ENCODE measurements around the gene MCAM.

Gene MCAM

GRCh38 chr11:119355091-119355843 lies 38.3 kb upstream of the MCAM start:
- no peak for TF ChIP-seq CTCF (IDR thresholded peaks at IDR 0.05)
- H3K4me1 ChIP-seq (ENCODE audit: control insufficient read depth in 1 of 2, insufficient read depth in 1 of 2, low read depth in 1 of 2, low read length in 1 of 2): peaks cover 8 to 10% of the 10 kb centered on the region in 2 experiments
- no peaks in the 10 kb centered on the region for H3K9me3 ChIP-seq
- peaks cover 86% of the 10 kb centered on the region for H3K27me3 ChIP-seq
- H3K27ac ChIP-seq: no peak overlapping the region
- H3K4me3 ChIP-seq (ENCODE audit: low read depth in 1 of 2, low read length in 1 of 2): no peak overlapping the region
- H3K36me3 ChIP-seq: no peaks in the 10 kb centered on the region

- Histone ChIP-seq H3K4me1 (ENCODE audit: control insufficient read depth in 1 of 2, insufficient read depth in 1 of 2, low read depth in 1 of 2, low read length in 1 of 2) (peaks cover 8 to 10% of the 10 kb centered on the region in 2 experiments), H3K4me3 (ENCODE audit: low read depth in 1 of 2, low read length in 1 of 2) (no peak overlapping the region), H3K27ac (no peak overlapping the region), H3K27me3 (peaks cover 75% of the 10 kb centered on the region), H3K9me3 (no peaks in the 10 kb centered on the region), H3K36me3 (no peaks in the 10 kb centered on the region)
- no peak for TF ChIP-seq CTCF (IDR thresholded peaks at IDR 0.05)
Observed at GRCh38 chr11:119352857-119353260, 35.9 kb upstream of the MCAM start.

- Histone ChIP-seq H3K4me3 (ENCODE audit: low read depth in 1 of 2, low read length in 1 of 2) (no peak overlapping the region), H3K4me1 (ENCODE audit: control insufficient read depth in 1 of 2, insufficient read depth in 1 of 2, low read depth in 1 of 2, low read length in 1 of 2) (peaks cover 2 to 3% of the 10 kb centered on the region in 2 experiments), H3K36me3 (no peaks in the 10 kb centered on the region), H3K9me3 (no peaks in the 10 kb centered on the region), H3K27ac (no peak overlapping the region), H3K27me3 (peaks cover 75% of the 10 kb centered on the region)
- no peak for TF ChIP-seq CTCF (IDR thresholded peaks at IDR 0.05)
Observed at GRCh38 chr11:119351232-119351631, 34.3 kb upstream of the MCAM start.

GRCh38 chr11:119350302-119350701 lies 33.4 kb upstream of the MCAM start:
- TF ChIP-seq CTCF (IDR thresholded peaks at IDR 0.05): no peak
- Histone ChIP-seq H3K9me3 (no peaks in the 10 kb centered on the region), H3K27ac (no peak overlapping the region)

GRCh38 chr11:119347940-119348605 lies 31.1 kb upstream of the MCAM start:
- Histone ChIP-seq H3K27ac (no peak overlapping the region), H3K4me3 (ENCODE audit: low read depth in 1 of 2, low read length in 1 of 2) (no peak overlapping the region), H3K4me1 (ENCODE audit: control insufficient read depth in 1 of 2, insufficient read depth in 1 of 2, low read depth in 1 of 2, low read length in 1 of 2) (no peaks in the 10 kb centered on the region), H3K36me3 (no peaks in the 10 kb centered on the region), H3K9me3 (no peaks in the 10 kb centered on the region), H3K27me3 (peaks cover 79% of the 10 kb centered on the region)
- no peak for TF ChIP-seq CTCF (IDR thresholded peaks at IDR 0.05)

More at GRCh38 chr11:119350302-119350701, 33.4 kb upstream of the MCAM start:
- peaks cover 75% of the 10 kb centered on the region for H3K27me3 ChIP-seq
- no peak overlapping the region for H3K4me3 ChIP-seq (ENCODE audit: low read depth in 1 of 2, low read length in 1 of 2)
- H3K36me3 ChIP-seq: no peaks in the 10 kb centered on the region
- no peaks in the 10 kb centered on the region for H3K4me1 ChIP-seq (ENCODE audit: control insufficient read depth in 1 of 2, insufficient read depth in 1 of 2, low read depth in 1 of 2, low read length in 1 of 2)
